Pancreas (tissue), 10 donors: ENCODE results near the gene AKAP9. TPM values are rescaled to one million over a fixed set of nuclear protein-coding genes. Genes with fewer than 3 reads are reported as not detected.

Experiments used
- ATAC-seq, 4 donors: fragments of 200-7000 bp; cut with Tn5 transposase; one replicate each; pipeline versions ENCODE4 v1.8.0 to v1.9.1; 2020; ENCODE audit warnings: mild to moderate bottlenecking in 4 of 4, moderate library complexity in 4 of 4
- DNase-seq, 6 donors: peaks; one replicate each; pipeline ENCODE4 v3.0.0-alpha.2; 2020
- FAIRE-seq: peaks from 2 replicates; lab custom pipeline; 2012; peaks lifted over from hg19 to GRCh38; lab: Jason Lieb, UNC
- H3K27ac ChIP-seq, 4 donors: fragments of 200-600 bp; sonication (generic); 1 replicate in 3 of 4; 2 replicates in 1 of 4; pipeline versions ENCODE4 v1.5.0 to v1.8.0; 2020
- H3K27me3 ChIP-seq, 4 donors: fragments of 200-600 bp; one replicate each; pipeline ENCODE4 v1.8.0; 2021
- H3K36me3 ChIP-seq, 3 donors: fragments of 200-600 bp; sonication (generic) in 1 of 3; one replicate each; pipeline versions ENCODE4 v1.5.0 to v1.8.0; 2020 to 2021
- H3K4me1 ChIP-seq, 3 donors: fragments of 200-600 bp; one replicate each; pipeline ENCODE4 v1.8.0; 2021
- H3K4me3 ChIP-seq, 4 donors: fragments of 200-600 bp; sonication (generic) in 2 of 4; one replicate each; pipeline versions ENCODE4 v1.5.0 to v1.8.0; 2020 to 2021
- H3K9me3 ChIP-seq, 4 donors: fragments of 200-600 bp; one replicate each; pipeline ENCODE4 v1.8.0; 2021
- CTCF ChIP-seq, 4 donors: fragments of 200-600 bp; sonication (generic) in 3 of 4; IDR thresholded peaks; one replicate each; pipeline versions ENCODE4 v1.5.0 to v1.8.0; 2021; ENCODE audit warnings: antibody characterized with exemption in 4 of 4
- WGBS, 2 donors: extraction: QIAGEN DNeasy Blood & Tissue Kit; methylation state at CpG; one replicate each; pipeline ENCODE4 v1.1.7; 2013; 5-methylcytosine and 5-hydroxymethylcytosine counted together
- intact Hi-C, 3 donors: fragments of 100-400 bp; cut with DNase I; formaldehyde crosslinking; loops; one replicate each; pipeline versions ENCODE4 v1.11.1 to v1.14.2; 2022
- polyA plus RNA-seq, 2 donors: library from polyadenylated mRNA; stranded (reverse); fragments of 200-250 nt; gene quantifications; one replicate each; pipeline ENCODE4 v1.2.3, GENCODE V29; 2013
- total RNA-seq, 6 donors: library from RNA; stranded (reverse); fragmentation: NEBNext Ultra II Directional in 4 of 6; extraction: Animal tissue kit (Norgen Biotek cat#: 25700) in 4 of 6; gene quantifications; one replicate each; pipeline versions ENCODE4 v1.2.1 to v1.2.4, GENCODE V29; 2021 to 2023
- donor health status: healthy with polysubstance abuse.
- donor health status: DM: no; HTN: no; CAD: no; lungs with moderate emphysema.
- donor health status: DM: no; HTN: no; CAD: no.
- donor health status: control.
- donor health status: control.
- donor health status: Bipolar disorder and iron deficiency.
- donor health status: DM: yes; HTN: yes; CAD: no.
- donor health status: DM: no; HTN: no; CAD: no.
- donor health status: DM: no; HTN: no; CAD: no.
- donor health status: DM: yes; HTN: yes; CAD: no.

The AKAP9 gene
- total and polyA plus RNA-seq, 8 donors, result 17.8 to 60.4 (median 42.8) TPM

GRCh38 chr7:91957232-91957631 lies 16.6 kb downstream of the AKAP9 start:
- no peaks in the 10 kb centered on the region for H3K9me3 ChIP-seq
- ATAC-seq, result no peak
- H3K4me3 ChIP-seq, result no peak overlapping the region
- intact Hi-C loops, result no loop called here
- no peak for DNase-seq
- no peak for TF ChIP-seq CTCF (IDR thresholded peaks at IDR 0.05)
- no peaks in the 10 kb centered on the region for H3K36me3 ChIP-seq
- WGBS, 2 donors, result 76 to 85% methylated on average over 1 of the region's 1 CpG
- no peaks in the 10 kb centered on the region for H3K27me3 ChIP-seq
- H3K4me1 ChIP-seq, result peaks cover 6 to 10% (median 9%) of the 10 kb centered on the region in 3 donors
- no peak overlapping the region for H3K27ac ChIP-seq
- peak; percentile 81 for FAIRE-seq

DNA sequence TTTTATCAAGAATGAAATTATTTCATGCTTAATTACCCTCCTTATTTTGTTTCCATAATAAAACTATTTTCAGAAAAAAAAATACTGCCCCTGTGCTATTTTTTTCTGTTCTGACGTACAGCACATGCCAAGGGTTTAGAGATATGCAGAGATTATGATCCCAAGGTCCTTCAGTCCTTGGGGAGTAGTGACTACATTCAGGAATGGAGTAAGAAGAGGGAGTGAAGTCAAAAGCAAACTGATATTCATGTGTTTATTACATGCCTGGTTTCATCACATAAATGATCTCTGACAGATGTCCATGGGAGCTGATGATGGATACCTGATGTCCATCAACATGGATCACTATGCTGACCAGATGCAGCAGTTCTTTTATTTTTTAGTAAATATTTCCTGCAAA lies 17.2 kb downstream of the AKAP9 start:
- FAIRE-seq, result no peak

DNA sequence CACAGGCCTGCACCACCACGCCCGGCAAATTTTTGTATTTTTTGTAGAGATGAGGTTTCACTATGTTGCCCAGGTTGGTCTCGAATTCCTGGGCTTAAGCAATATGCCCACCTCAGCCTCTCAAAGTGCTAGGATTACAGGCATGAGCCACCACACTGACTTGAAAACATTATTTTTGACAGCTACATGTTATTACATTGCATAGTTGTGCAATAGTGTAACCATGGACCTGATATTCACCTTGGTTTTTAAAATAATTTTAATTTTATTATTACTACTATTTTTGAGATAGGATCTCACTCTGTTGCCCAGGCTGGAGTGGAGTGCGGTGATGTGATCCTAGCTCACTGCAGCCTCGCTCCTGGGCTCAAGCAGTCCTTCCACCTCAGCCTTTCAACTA lies 18.4 kb downstream of the AKAP9 start:
- no peak for TF ChIP-seq CTCF (IDR thresholded peaks at IDR 0.05)
- DNase-seq (no peak), FAIRE-seq (no peak), ATAC-seq (no peak)
- Histone ChIP-seq H3K4me3 (no peak overlapping the region), H3K36me3 (no peaks in the 10 kb centered on the region), H3K9me3 (no peaks in the 10 kb centered on the region), H3K27me3 (no peaks in the 10 kb centered on the region), H3K4me1 (peaks cover 3 to 10% (median 6%) of the 10 kb centered on the region in 3 donors), H3K27ac (no peak overlapping the region)
- WGBS, 2 donors, result 75 to 77% methylated on average over 5 of the region's 5 CpGs
- intact Hi-C loops, result no loop called here

More for the DNA sequence above, 17.2 kb downstream of the AKAP9 start:
- intact Hi-C loops, result no loop called here
- H3K4me3 ChIP-seq, result no peak overlapping the region
- ATAC-seq, result peak in 2 of 4 donors; percentile 67 to 75
- no peak overlapping the region for H3K27ac ChIP-seq
- H3K36me3 ChIP-seq, result no peaks in the 10 kb centered on the region
- DNase-seq, result no peak
- H3K9me3 ChIP-seq, result no peaks in the 10 kb centered on the region
- H3K4me1 ChIP-seq, result peaks cover 5 to 10% (median 6%) of the 10 kb centered on the region in 3 donors
- H3K27me3 ChIP-seq, result no peaks in the 10 kb centered on the region
- TF ChIP-seq CTCF (IDR thresholded peaks at IDR 0.05), result no peak
- 17 to 20% methylated on average over 1 of the region's 1 CpG for WGBS, 2 donors

DNA sequence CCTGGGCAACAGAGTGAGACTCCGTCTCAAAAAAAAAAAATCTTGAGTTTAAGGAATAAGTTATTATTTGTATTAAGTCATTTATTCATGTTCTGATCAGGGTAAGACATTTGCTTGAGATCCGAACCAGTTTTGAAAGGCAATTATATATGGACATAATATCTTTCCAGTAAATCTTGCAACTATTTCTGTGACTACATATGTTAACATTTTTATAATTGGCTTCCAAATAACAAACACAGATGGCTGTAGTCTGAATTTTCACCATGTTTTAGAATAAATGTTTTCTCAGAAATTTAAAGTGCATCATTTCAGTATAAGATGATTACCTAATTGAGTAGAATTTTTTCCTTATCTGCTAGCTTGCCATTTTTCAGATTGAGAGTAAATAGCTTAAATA lies 21.2 kb downstream of the AKAP9 start:
- intact Hi-C loops, result no loop called here

More for the DNA sequence above, 21.2 kb downstream of the AKAP9 start:
- Histone ChIP-seq H3K27me3 (no peaks in the 10 kb centered on the region), H3K4me3 (no peak overlapping the region), H3K9me3 (no peaks in the 10 kb centered on the region), H3K4me1 (peaks cover 0 to 10% (median 6%) of the 10 kb centered on the region in 3 donors), H3K36me3 (no peaks in the 10 kb centered on the region), H3K27ac (no peak overlapping the region)
- FAIRE-seq (no peak), DNase-seq (no peak), ATAC-seq (no peak)
- no peak for TF ChIP-seq CTCF (IDR thresholded peaks at IDR 0.05)
- WGBS, 2 donors, result 94 to 98% methylated on average over 2 of the region's 2 CpGs
